Heart left ventricle (tissue), 16 donors: ENCODE results near the gene CCR9. TPM values are rescaled to one million over a fixed set of nuclear protein-coding genes. Genes with fewer than 3 reads are reported as not detected.

Experiments used
- ATAC-seq, 4 donors: fragments of 200-7000 bp; cut with Tn5 transposase; one replicate each; pipeline ENCODE4 v1.9.1; 2020 to 2022; ENCODE audit warnings: moderate library complexity in 4 of 4, mild to moderate bottlenecking in 3 of 4, moderate number of reproducible peaks in 1 of 4
- DNase-seq, 5 donors: peaks; one replicate each; pipeline ENCODE4 v3.0.0-alpha.2; 2020
- H3K27ac ChIP-seq, 12 donors: fragments of 200-600 bp; sonication (generic) in 4 of 12; one replicate each; pipeline versions ENCODE4 v1.5.0 to v1.8.0; 2016 to 2022; ENCODE audit warnings: mild to moderate bottlenecking in 2 of 12
- H3K27me3 ChIP-seq, 9 donors: fragments of 200-600 bp; sonication (generic) in 2 of 9; one replicate each; pipeline versions ENCODE4 v1.5.1 to v1.8.0; 2016 to 2022; ENCODE audit warnings: mild to moderate bottlenecking in 3 of 9
- H3K36me3 ChIP-seq, 9 donors: fragments of 200-600 bp; sonication (generic) in 2 of 9; one replicate each; pipeline versions ENCODE4 v1.5.0 to v1.8.0; 2018 to 2022; ENCODE audit warnings: mild to moderate bottlenecking in 2 of 9
- H3K4me1 ChIP-seq, 12 donors: fragments of 200-600 bp; sonication (generic) in 4 of 12; one replicate each; pipeline versions ENCODE4 v1.5.0 to v1.8.0; 2016 to 2022; ENCODE audit warnings: mild to moderate bottlenecking in 3 of 12
- H3K4me3 ChIP-seq, 12 donors: fragments of 200-600 bp; sonication (generic) in 4 of 12; one replicate each; pipeline versions ENCODE4 v1.5.0 to v1.8.0; 2017 to 2022; ENCODE audit warnings: mild to moderate bottlenecking in 9 of 12, moderate library complexity in 4 of 12
- H3K9me3 ChIP-seq, 12 donors: fragments of 200-600 bp; sonication (generic) in 4 of 12; one replicate each; pipeline versions ENCODE4 v1.5.0 to v1.8.0; 2016 to 2022; ENCODE audit warnings: mild to moderate bottlenecking in 1 of 12
- POLR2A ChIP-seq, 2 donors: fragments of 450-650 bp; IDR thresholded peaks; one replicate each; pipeline ENCODE4 v1.6.1; 2017; ENCODE audit warnings: antibody characterized with exemption in 2 of 2, mild to moderate bottlenecking in 2 of 2, moderate library complexity in 2 of 2
- WGBS, 4 donors: extraction: QIAGEN DNeasy Blood & Tissue Kit in 2 of 4; methylation state at CpG; one replicate each; pipeline versions ENCODE4 v1.1.5 to v1.1.7; 2013 to 2018; 5-methylcytosine and 5-hydroxymethylcytosine counted together
- intact Hi-C, 10 donors: fragments of 100-400 bp; cut with DNase I; formaldehyde crosslinking; loops; one replicate each; pipeline versions ENCODE4 v1.11.1 to v1.14.2; 2022
- polyA plus RNA-seq, 2 donors: library from polyadenylated mRNA; stranded (reverse); fragments of 200-250 nt; gene quantifications; one replicate each; pipeline ENCODE4 v1.2.3, GENCODE V29; 2013
- total RNA-seq, 9 donors: library from RNA; depleted of rRNA in 2 of 9; stranded (reverse); fragments of >200 nt in 2 of 9; fragmentation: NEBNext Ultra II Directional in 3 of 9; extraction: Animal tissue kit (Norgen Biotek cat#: 25700) in 3 of 9; gene quantifications; one replicate each; pipeline versions ENCODE4 v1.1.0 to v1.2.4, GENCODE V29; 2016 to 2023
- TF ChIP-seq, protein P1 (sequence below), 12 donors: fragments of 200-600 bp; sonication (generic) in 4 of 12; IDR thresholded peaks; one replicate each; pipeline versions ENCODE4 v1.5.0 to v1.8.0; 2018 to 2022; ENCODE audit warnings: antibody characterized with exemption in 12 of 12, mild to moderate bottlenecking in 5 of 12
- donor health status: ischemic (EF 13 %, LVEDD 7.1; RV severe dilation, severe dysfunction).
- donor health status: healthy with polysubstance abuse.
- donor health status: DM: no; HTN: yes; CAD: no.
- donor health status: DM: no; HTN: no; CAD: no.
- donor health status: ischemic (EF 25% LVEDD 6.9; RV normal size, moderate dysfunction).
- donor health status: ischemic (EF 25% LVEDD 5.7; RV mildly dilated, moderate dysfunction).
- donor health status: healthy.
- donor health status: DM: yes; HTN: yes; CAD: no.
- donor health status: ischemic (EF 35%, LVEDD 5.7; RV mildly dilated, moderate dysfunction).
- donor health status: nonischemic (EF 11% LVEDD 7.7; RV severe dilation, severe dysfunction).
- donor health status: DM: yes; HTN: yes; CAD: no.
- donor health status: PGD.
- donor health status: ischemic (EF 29% LVEDD 5.4; RV normal size, mild dysfunction).
- donor health status: nonischemic (EF 23%, LVEDD 6.1; RV moderate dilation, normal function).

Gene CCR9
- total and polyA plus RNA-seq, 11 donors, result 0.03 TPM; not detected in 10

DNA sequence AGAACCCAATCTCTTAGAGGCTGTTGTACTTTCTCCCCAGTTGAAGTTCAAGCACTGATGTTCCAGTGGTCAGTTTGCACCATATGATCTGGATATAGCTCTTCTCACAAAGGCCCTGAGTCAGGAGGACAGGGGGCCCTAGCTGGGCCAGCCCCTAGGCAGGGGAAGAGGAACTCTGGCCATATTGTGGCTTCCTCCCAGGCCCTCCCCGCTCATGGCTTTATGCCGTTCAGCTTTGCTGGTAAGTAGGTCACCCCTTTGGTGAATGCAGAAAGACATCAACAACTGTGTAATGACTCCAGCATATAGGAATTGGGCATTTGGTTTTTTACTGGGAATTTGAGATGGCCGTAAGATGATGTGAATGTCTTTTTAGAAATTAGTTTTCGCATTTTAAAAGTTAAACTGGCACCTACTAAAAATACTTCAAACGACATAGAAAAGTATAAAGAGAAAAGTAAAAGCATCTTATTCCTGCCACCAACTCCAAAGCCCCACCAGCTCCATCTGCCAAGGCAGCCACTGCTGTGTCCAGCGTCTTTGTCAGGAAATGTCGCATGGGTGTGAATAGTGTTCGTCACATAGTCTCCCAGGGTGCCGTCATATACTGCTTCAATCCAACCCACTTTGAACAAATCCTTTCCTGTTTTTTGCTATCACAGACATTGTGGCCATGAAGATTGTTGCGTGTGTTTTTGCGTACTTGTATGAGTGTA, 25.3 kb downstream of the CCR9 start:
- TF ChIP-seq, protein P1, sequence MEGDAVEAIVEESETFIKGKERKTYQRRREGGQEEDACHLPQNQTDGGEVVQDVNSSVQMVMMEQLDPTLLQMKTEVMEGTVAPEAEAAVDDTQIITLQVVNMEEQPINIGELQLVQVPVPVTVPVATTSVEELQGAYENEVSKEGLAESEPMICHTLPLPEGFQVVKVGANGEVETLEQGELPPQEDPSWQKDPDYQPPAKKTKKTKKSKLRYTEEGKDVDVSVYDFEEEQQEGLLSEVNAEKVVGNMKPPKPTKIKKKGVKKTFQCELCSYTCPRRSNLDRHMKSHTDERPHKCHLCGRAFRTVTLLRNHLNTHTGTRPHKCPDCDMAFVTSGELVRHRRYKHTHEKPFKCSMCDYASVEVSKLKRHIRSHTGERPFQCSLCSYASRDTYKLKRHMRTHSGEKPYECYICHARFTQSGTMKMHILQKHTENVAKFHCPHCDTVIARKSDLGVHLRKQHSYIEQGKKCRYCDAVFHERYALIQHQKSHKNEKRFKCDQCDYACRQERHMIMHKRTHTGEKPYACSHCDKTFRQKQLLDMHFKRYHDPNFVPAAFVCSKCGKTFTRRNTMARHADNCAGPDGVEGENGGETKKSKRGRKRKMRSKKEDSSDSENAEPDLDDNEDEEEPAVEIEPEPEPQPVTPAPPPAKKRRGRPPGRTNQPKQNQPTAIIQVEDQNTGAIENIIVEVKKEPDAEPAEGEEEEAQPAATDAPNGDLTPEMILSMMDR (IDR thresholded peaks at IDR 0.05), result no peak
- no peak for TF ChIP-seq POLR2A (IDR thresholded peaks at IDR 0.05)
- Histone ChIP-seq H3K27me3 (no peaks in the 10 kb centered on the region), H3K27ac (no peak overlapping the region), H3K4me3 (no peak overlapping the region), H3K36me3 (no peaks in the 10 kb centered on the region), H3K9me3 (no peaks in the 10 kb centered on the region), H3K4me1 (peaks cover 0 to 22% (median 0%) of the 10 kb centered on the region in 12 donors)
- no peak for DNase-seq
- WGBS, 4 donors, result 92 to 96% (median 94%) methylated on average over 11 of the region's 11 CpGs
- intact Hi-C loops, result no loop called here
- ATAC-seq, result no peak

DNA sequence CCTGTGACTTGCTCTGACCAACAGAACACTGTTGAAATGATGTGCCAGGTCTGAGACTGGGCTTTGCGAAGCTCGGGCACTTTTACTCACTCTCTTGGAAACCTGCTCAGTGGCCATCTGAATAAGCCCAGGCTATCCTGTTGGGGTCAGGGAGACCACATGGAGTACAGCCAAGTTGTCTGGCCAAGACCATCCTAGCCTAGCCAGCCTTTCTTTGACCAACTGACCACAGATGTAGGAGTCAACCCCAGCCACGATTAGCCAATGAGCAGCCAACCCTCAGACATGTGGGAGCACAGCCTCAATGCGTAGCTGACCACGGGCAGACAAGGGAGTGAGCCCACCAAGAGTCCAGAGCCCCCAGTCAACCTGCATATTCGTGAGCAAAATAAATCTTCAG, 26.1 kb downstream of the CCR9 start:
- H3K4me1 ChIP-seq, result peaks cover 0 to 24% (median 0%) of the 10 kb centered on the region in 12 donors
- DNase-seq, result no peak
- no peak for ATAC-seq
- H3K36me3 ChIP-seq, result no peaks in the 10 kb centered on the region
- TF ChIP-seq POLR2A (IDR thresholded peaks at IDR 0.05), result no peak
- TF ChIP-seq, protein P1 (IDR thresholded peaks at IDR 0.05), result no peak
- intact Hi-C loops, result no loop called here
- 85 to 94% (median 90%) methylated on average over 5 to 6 of the region's 6 CpGs for WGBS, 4 donors
- H3K27me3 ChIP-seq, result no peaks in the 10 kb centered on the region
- H3K4me3 ChIP-seq, result no peak overlapping the region
- no peaks in the 10 kb centered on the region for H3K9me3 ChIP-seq
- no peak overlapping the region for H3K27ac ChIP-seq

DNA sequence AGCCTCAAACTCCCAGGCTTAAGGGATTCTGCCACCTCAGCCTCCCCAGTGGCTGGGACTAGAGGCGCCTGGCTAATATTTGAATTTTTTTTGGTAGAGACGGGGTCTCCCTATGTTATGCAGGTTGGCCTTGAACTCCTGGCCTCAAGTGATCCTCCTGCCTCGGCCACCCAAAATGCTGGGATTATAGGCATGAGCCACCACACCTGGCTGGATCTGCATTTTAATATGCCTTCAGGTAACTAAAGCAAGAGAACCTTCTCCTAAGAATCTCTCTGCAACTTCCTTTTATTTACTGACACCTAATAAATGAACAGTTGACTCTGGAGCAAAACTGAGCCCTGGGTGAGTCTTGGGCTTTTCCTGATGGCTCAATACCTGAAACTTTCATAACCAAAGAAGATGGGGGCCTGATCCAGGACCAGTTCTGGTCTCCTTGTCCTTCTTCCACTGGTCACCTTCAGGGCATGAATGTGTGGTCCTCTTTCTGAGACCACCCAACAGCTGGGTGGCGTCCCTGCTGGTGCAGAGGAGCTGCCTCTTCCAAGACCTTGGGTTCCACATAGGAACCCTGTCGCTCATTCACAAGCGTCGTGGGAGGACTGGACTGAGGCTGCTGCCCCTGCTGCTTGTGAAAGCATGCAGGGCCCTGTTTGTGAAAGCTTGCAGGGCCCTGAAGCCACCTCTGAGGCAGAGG, 28.2 kb downstream of the CCR9 start:
- ATAC-seq, result no peak
- DNase-seq, result no peak

DNA sequence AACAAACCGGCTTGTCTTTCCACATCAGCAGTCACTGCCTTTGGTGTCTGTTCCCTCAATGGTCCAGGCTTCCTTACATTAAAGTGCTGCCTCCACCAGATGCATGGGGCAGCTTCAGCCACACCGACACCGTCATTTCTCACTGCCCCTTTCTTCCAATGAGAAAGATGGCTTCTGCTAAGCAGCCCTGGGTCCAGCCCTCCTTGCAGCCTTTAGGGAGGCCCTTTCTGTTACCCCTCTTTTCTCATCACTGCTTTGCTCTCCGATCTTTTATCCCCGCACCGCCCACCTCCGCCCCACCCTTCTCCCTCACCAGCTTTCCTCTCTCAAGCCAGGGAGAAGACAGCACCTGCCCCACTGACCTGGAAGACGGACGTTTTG, 28.7 kb downstream of the CCR9 start:
- DNase-seq (no peak), ATAC-seq (no peak)
- 79 to 90% (median 87%) methylated on average over 9 of the region's 9 CpGs for WGBS, 4 donors
- Histone ChIP-seq H3K27me3 (no peaks in the 10 kb centered on the region), H3K27ac (no peak overlapping the region), H3K4me1 (peaks cover 0 to 16% (median 0%) of the 10 kb centered on the region in 12 donors), H3K9me3 (no peaks in the 10 kb centered on the region), H3K4me3 (no peak overlapping the region), H3K36me3 (peaks cover 0 to 24% (median 16%) of the 10 kb centered on the region in 9 donors)
- intact Hi-C loops, result no loop called here
- TF ChIP-seq, protein P1 (IDR thresholded peaks at IDR 0.05), result no peak
- TF ChIP-seq POLR2A (IDR thresholded peaks at IDR 0.05), result no peak

More for the DNA sequence above, 28.2 kb downstream of the CCR9 start:
- H3K9me3 ChIP-seq, result no peaks in the 10 kb centered on the region
- TF ChIP-seq, protein P1 (IDR thresholded peaks at IDR 0.05), result no peak
- no peak for TF ChIP-seq POLR2A (IDR thresholded peaks at IDR 0.05)
- H3K36me3 ChIP-seq, result peaks cover 0 to 18% (median 11%) of the 10 kb centered on the region in 9 donors
- no peak overlapping the region for H3K27ac ChIP-seq
- H3K4me3 ChIP-seq, result no peak overlapping the region
- WGBS, 4 donors, result 86 to 92% (median 89%) methylated on average over 7 of the region's 7 CpGs
- intact Hi-C loops, result no loop called here
- no peaks in the 10 kb centered on the region for H3K27me3 ChIP-seq
- peaks cover 0 to 16% (median 0%) of the 10 kb centered on the region in 12 donors for H3K4me1 ChIP-seq
